ENCODE measurements around the gene ECE1.
"Not testable (repeated sequence)": the region's sequence is repeated elsewhere in the genome, so short reads cannot be mapped to it uniquely, and the experiment has no call there.

The ECE1 gene

DNA sequence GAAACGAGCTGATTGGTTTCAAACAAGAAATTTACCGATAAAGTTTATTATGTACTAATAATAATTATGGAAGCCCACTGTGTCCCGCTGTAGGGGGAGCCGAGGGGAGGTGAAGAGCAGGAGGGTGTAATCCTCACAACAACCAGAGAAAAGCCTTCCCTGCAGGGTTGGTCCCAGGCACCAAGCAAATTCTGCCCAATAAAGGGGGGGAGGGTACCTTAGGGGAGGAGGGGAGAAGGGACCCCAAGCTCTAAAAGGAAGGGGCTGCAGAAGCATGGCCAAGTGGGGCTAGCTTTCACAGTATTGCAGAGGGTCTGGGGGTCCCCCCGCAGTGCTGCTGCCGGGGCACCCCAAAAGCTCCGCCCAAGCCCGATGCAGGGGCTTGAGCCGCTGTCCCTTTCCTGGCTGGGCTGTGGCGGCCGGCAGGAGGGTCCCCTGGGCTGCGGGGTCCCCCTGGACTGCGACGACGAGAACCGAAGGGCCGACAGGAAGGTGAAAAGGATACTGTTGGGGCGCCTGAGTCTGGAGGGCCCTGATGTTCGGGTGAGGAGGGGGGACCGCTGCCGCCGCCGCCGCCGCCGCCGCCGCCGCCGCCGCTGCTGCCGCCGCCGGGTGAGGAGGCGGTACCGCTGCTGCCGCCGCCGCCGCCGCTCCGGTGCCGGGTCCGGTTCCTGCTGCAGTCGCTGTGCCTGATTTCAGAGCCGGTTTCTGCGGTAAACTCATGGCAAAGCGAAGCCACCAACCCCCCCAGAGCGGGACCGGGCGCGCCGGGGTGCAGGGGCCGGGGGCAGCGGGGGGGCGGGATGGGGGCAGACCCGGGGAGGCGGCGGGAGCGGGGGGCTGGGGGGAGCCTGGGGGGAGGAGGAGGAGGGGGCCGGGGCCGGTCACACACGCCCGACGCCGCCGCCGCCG, 114.3 kb downstream of the ECE1 start:
- peak; percentile 35 for DNase-seq

GRCh38 chr1:21175324-21175669, 115.0 kb downstream of the ECE1 start:
- DNase-seq, result peak; percentile 4

DNA sequence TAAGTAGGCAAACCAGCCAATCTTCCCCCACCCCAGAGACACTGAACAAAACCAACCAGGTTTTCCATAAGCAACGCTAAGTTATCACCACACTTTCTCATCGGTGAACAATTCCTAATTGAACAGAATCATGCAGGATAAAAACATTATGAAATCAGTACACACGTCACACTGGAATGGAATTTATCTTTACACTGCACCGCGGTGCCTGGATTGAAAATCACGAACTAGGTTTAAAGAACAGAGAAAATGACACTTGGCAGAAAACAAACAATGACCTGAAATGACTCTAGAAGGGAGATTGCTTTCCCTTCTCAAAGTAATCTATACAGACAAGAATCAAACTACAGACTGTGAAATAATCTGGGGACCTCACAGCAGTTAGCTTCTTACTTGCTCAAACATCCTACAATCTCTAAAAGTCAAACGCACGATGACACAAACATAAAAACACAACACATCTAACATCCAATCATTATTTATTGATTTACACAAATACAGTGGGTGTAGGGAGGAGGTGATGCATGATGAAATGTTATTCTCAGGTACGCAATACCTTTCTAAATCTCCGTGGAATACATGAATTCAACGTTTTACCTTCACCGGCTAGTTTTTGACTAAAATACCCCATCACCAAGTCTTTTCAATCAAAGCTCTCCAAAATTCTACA, 115.5 kb downstream of the ECE1 start:
- DNase-seq, result no peak

DNA sequence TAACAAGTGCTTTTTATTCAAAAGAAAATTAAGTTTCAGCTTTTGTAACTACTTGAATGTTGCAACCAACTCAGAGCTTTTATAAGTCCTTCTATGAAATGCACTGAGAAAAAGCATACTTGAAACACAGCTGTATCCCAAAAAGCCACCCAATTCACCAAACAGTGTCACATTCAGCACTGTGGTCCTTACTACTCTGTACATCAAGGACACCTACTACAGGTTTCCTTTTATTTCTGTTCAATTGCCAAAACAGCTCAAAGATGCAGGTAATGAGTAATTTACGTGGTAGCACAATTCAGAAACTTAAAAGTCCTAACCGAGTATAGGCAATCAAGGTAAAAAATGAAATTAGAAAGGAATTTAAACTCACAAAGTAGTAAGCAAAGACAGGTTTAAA, 116.0 kb downstream of the ECE1 start:
- DNase-seq, result no peak

GRCh38 chr1:21173096-21173495, 117.2 kb downstream of the ECE1 start:
- DNase-seq, result not testable (repeated sequence)

DNA sequence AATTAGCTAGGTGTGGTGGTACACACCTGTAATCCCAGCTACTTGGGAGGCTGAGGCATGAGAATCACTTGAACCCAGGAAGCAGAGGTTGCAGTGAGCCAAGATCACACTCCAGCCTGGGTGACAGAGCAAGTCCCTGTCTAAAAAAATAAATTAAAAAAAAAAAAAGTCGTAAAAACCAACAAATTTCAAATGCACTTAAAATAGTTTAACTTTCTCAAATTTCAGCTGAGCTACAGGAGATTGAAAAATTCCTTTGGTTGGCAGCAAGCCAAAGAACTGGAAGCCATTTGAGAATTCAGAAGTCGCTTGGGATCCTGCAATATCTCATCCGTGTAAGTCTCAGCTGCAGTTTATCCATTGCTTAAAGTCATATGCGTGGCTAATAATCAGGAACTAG, 119.4 kb downstream of the ECE1 start:
- not testable (repeated sequence) for DNase-seq

DNA sequence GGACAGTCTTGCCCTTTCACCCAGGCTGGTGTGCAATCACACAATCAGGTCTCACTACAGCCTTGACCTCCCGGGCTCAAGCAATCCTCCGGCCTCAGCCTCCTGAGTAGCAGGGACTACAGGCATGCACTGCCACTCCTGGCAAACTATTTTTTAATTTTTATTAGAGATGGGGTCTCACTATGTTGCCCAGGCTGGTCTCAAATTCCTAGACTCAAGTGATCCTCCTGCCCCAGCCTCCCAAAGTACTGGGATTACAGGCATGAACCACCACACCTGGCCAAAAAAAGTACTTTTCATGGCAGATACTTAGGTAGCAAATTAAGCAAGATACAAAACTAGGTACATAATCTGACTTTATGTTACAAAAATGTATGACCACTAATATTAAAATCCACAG, 121.8 kb downstream of the ECE1 start:
- DNase-seq, result no peak

Measured in effector CD4-positive, alpha-beta T cell (primary cell).